ENCODE data around the gene MARK3.
A peak's percentile ranks its signal among the peaks of the same experiment; 100 is the strongest.

MARK3 gene

DNA sequence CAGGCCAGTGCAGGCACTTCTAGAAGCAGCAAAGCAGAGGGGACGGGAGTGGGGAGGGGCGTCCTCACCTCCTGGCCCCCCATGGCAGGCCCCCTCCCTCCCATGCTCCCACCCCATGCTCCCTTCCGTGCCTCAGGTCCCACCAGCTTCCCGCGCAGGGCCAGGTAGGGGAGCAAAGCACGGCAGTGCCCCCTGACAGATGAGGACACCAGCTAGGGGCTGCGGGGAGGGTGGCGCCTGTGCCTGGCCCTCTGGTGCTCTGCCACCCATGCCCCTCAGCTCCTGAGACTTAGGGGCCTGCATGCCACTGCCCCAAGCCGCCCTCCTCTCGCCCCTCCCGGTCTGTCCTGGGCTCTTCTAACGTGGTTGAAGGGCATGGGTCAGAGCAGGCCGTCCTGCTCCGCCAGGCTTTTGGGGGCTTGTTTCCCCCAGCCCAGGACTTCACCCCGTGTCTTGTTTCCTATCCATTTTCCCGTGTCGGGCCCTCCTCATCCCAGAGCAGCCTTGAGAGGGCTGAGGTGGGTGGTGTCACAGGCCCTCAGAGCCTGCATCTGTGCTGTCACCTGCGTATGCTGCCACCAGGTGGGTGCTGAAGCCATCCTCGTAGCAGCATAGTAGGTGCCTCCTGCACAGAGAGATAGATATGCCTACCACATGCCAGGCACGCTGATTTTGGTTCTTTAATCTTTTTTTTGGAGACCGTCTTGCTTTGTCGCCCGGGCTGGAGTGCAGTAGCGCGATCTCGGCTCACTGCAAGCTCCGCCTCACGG is 154.0 kb downstream of the MARK3 start:
- TF ChIP-seq, protein P1, sequence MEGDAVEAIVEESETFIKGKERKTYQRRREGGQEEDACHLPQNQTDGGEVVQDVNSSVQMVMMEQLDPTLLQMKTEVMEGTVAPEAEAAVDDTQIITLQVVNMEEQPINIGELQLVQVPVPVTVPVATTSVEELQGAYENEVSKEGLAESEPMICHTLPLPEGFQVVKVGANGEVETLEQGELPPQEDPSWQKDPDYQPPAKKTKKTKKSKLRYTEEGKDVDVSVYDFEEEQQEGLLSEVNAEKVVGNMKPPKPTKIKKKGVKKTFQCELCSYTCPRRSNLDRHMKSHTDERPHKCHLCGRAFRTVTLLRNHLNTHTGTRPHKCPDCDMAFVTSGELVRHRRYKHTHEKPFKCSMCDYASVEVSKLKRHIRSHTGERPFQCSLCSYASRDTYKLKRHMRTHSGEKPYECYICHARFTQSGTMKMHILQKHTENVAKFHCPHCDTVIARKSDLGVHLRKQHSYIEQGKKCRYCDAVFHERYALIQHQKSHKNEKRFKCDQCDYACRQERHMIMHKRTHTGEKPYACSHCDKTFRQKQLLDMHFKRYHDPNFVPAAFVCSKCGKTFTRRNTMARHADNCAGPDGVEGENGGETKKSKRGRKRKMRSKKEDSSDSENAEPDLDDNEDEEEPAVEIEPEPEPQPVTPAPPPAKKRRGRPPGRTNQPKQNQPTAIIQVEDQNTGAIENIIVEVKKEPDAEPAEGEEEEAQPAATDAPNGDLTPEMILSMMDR (IDR thresholded peaks at IDR 0.05) = peak; percentile 17
- no peak for TF ChIP-seq ZFX (IDR thresholded peaks at IDR 0.05; ENCODE audit: borderline replicate concordance)
- no peak overlapping the region for H3K27ac ChIP-seq

DNA sequence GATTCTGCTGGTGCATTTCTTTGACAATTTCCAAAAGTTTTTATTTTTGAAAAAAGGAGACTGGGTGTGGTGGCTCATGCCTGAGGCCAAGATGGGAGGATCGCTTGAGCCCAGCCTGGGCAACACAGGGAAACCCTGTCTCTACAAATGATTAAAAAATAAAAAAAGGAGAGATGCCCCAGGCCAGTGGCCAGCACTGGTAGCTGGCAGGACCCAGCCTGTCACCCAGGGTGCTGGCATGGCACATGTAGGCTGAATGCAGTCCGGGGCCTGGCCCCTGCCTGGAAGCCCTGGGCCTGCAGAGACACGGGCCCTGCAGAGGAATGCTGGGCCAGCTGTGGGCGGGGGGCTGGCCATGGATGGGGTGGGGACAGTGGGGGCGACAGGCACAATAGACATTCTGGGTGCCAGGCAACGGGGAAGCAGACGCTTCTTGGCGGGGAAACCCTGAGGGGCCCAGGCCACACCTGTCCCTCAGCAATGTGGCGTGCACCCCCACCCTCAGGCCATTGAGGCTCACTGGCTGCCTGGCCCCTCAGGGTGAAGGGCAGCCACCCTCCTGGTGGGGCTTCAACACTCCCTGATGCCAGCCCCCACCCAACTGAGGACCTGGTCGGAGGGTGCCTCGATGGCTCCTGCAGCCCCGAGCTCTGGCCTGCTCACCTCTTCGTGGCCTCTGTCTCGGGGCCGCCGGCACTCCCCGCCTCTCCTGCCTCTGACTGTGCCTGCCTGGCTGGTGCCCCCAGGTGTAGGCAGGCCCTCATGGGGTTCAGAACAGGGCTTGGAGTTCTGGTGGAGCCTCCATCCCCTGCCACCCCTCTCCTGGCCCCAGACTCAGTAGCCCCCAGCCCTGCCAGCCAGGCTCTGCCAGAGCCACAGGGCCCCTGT is 155.8 kb downstream of the MARK3 start:
- H3K27ac ChIP-seq = peak overlapping the region; percentile 27; the same call in 1 of the 2 replicates
- TF ChIP-seq, protein P1 (IDR thresholded peaks at IDR 0.05) = no peak
- no peak for TF ChIP-seq ZFX (IDR thresholded peaks at IDR 0.05; ENCODE audit: borderline replicate concordance)

DNA sequence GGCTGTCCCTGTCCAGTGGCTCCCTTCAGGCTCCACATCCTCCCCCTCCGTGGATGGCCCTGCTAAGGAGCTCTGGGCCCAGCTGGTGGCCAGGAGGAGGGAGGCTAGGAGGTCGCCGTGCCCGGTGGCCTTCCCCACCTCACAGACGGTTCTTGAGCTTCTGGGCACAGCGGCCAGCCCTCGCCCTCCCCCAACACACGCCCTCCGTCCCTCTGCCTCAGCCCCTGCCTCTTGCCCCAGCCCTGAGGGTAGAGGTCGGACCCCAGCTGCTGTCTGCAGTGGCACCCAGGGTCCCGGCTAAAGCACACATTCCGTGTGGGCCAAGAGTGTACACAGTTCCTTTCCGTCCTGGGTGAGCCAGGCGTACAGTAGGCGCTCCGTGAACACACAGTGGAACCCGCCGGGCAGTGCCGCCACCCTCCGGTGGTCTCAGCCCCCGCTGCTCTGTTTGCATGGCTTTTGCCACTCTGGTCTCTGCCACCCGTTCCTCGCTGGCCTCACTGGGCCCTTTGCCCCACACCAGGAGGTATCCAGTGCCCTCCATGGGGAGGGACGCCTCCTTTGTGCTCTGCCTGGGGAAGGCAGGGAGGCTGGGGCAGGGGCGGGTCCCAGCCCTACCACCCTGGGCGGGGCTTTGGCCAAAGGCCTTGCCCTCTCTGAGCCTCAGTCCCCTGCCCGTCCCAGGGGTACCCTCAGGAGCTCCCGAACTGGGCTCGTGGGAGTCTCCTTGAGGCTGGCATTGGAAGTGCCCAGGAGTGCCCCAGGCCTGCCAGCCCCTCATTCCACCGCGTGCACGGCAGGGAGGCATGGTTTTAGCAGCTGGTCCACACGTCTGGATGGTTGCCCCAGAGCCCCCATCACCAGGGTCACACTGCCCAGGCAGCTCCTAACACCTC is 156.7 kb downstream of the MARK3 start:
- no peak overlapping the region for H3K27ac ChIP-seq
- TF ChIP-seq ZFX (IDR thresholded peaks at IDR 0.05; ENCODE audit: borderline replicate concordance) = no peak
- TF ChIP-seq, protein P1 (IDR thresholded peaks at IDR 0.05) = no peak

DNA sequence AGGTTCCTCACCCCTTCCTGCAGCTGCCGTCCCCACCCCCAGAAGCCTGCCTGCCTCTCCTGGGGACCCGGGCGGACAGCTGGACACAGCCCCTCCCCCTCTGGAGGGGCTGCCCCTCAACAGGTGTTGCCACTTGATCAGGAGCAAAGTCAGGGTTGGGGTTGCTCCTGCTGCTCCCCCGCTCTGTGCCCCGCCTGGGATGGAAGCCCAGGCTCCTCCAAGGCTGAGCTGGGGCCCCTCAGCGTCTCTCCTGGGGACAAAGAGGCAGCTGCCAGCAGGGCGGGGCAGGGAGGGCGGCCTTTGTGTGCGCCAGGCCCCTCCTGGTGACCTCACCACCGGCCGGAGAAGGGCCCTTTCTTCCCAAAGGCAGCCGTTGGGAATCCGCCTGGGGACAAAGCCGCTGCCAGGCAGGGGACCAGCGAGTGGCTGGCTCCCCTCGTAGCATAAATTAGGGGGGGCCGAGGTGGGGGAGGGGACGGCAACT is 157.4 kb downstream of the MARK3 start:
- H3K27ac ChIP-seq = no peak overlapping the region
- TF ChIP-seq, protein P1 (IDR thresholded peaks at IDR 0.05) = no peak
- TF ChIP-seq ZFX (IDR thresholded peaks at IDR 0.05; ENCODE audit: borderline replicate concordance) = no peak

DNA sequence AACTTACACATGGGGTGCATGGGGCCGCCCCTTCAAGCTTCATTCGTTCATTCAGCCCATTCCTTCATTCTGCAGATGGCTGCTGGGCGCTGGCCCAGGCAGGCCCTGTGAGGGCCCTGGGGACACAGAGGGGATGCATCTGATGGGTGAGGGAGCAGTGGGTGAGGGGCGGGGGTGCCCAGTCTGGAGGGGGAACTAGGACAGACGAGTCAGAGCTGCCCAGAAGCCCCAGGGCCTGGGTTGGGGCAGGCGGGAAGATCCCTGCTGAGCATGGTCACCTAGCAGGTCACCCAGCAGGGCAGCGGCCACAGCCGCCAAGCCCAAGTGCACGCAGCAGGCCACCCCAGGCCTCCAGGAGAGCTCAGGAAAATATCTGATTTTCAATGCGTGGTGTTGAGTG is 157.9 kb downstream of the MARK3 start:
- no peak overlapping the region for H3K27ac ChIP-seq
- TF ChIP-seq, protein P1 (IDR thresholded peaks at IDR 0.05) = no peak
- no peak for TF ChIP-seq ZFX (IDR thresholded peaks at IDR 0.05; ENCODE audit: borderline replicate concordance)

DNA sequence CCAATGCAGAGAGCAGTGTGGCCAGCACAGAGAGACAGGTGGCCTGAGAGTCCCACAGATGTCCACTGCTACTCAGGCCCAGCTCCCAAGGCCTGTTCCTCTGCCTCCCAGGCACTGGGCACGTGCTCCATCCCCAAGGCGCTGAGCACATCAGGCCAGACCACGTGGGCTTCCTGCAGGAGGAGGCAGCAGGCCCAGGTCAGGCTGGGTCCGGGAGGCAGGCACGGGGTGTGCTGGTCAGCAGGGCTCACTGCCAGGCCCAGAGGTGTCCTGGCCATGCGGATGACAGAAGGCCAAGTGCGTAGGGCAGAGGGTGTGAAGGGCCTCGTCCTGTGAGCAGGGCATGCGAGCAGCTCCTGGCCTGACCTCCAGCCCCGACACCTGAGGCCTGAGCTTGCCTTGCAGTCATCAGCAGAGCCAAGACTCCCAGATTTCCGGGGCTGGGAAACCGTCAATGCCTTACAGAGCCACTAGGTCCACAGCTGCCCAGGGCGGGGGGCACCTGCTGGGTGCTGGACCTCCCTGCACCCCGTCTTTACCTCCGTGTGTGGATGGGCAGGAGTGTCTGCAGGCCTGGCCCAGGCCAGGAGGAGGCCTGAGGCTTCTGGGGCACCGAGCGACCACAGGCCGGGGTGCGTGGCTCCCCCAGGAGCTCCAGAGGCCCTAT is 158.6 kb downstream of the MARK3 start:
- H3K27ac ChIP-seq = no peak overlapping the region
- no peak for TF ChIP-seq ZFX (IDR thresholded peaks at IDR 0.05; ENCODE audit: borderline replicate concordance)
- TF ChIP-seq, protein P1 (IDR thresholded peaks at IDR 0.05) = no peak

Data from 22Rv1 (cell line).